NCI-H1694 (cell line): Measurements from ENCODE around the gene INSM1.

Source experiments
- DNase-seq: peaks from one replicate; lab custom pipeline; 2025; lab: John Stamatoyannopoulos, UW

INSM1 gene

DNA sequence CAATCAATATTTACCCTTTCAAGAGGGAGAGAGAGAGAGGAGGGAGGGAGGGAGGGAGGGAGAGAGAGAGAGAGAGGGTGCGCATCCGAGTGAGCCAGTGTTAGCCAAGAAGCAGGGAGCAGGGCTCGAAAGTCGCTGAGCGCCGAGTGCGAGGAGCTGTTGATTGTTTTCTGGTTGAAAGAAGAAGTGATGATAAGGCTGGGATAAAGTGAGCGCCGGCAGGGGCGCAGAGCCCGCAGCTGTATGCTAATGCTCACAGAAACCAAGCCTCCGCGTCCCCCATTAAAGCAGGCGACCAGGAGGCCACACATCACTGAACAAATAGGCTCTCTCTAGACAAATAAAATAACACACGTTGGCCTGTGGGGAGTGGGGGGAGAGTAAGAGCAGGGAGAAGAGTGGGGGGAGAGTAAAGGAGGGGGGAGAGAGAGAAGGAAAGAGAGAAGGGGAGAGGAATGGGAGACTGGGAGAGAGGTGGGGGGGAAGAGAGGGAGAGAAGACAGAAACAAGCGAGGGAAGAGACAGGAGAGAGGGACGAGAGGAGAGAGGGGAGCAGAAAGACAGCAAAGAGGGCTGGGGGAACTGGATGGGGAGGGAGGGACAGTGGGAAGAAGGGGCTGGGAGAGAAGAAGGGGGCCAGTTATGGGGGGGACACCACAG, 5.0 kb upstream of the INSM1 start:
- DNase-seq = peak; percentile 63

DNA sequence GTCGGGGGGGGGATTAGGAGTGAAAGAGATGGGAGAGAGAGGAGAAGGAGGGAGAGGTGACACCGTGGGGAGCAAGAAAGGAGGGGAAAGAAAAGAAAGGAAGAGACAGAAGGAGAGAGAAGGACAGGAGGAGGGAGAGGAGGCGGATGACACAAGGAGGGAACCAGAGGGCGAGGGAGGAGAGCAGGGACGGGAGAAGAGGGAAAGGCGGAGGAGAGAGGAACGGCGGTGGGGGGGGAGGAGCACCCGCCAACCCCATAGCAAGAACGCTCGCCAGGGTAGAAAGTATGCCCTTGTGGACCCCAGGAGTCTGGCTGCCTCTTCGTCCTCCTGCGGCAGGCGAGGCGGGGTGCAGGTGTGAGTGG, 4.5 kb upstream of the INSM1 start:
- no peak for DNase-seq

DNA sequence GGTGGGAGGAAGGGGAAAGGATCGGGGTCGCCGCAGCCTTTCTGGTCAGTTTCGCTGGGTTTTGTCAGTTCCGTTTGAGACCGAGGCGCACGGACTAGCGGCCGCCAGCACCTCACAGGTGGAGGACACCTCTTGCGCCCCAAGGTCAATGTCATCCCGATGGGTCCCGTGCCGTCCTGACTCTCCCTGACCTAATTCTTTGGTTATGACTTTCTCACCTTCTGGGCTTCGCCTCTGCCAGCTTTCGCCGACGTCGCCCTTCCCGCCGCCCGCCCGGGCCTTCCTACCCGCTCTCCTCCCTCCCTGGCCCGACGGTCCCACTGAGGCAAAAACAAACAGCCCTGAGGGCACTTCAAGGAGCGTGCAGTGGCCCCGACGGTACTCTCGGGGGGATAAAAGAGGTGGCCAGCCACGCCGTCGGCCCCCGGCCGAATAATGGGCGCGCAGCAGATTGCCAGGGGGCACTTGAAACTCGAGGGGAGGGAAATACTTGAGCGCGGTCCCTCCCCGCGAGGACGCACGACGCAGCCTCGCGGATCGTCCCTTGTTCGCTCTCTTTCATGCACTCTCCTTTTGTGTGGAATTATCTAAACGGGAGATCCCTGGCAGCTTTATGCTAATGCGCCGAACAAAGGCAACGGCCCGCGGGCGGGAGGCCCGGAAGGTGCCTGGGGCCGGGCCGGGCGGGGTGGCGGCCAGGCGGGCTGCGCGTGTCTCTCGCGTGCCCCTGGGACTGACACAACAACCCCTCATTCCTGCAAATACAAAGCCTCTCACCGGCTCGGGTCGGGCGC, 3.9 kb upstream of the INSM1 start:
- no peak for DNase-seq

DNA sequence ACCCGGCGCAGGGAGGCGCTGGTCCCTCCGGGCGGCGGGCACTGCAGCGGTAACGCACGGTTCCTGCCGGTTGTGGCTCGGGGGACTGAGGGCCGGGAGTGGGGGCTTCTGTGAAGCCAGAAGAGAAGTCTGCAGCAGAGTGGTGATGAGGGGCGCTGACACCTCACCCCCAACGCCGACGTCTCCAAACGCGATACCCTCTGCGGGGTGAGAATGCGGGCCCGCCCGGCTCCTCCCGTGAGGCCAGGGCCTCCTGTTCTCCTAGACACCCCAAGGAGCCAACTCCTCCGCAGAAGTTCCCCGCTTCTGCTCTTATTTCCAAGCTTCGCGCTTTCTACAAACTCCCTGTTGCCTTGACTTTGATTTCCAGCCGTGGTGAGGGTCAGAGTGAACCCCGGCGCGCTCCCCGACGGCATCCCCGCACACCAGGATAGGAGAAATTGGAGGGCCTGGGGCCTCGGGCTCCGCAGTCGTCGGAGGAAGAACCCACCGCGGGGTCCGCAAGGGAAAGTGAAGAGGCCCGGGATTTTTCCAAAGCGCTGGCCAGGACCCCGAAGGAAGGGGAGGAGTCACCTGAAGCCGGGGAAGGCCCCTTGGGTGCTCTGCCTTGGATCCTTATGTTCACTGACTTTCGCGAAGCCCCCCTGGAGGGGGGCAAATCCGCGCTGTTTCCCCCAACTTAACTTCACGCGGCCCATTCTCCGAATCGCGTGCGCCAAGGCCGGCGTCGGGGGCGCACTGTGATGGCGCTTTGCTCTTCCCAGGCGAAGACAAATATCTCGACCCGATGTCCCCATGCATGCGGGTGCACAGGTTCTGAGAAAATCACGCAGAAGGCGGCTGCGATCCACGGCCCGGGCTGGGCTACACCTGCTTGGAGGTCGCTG, 3.1 kb upstream of the INSM1 start:
- no peak for DNase-seq

DNA sequence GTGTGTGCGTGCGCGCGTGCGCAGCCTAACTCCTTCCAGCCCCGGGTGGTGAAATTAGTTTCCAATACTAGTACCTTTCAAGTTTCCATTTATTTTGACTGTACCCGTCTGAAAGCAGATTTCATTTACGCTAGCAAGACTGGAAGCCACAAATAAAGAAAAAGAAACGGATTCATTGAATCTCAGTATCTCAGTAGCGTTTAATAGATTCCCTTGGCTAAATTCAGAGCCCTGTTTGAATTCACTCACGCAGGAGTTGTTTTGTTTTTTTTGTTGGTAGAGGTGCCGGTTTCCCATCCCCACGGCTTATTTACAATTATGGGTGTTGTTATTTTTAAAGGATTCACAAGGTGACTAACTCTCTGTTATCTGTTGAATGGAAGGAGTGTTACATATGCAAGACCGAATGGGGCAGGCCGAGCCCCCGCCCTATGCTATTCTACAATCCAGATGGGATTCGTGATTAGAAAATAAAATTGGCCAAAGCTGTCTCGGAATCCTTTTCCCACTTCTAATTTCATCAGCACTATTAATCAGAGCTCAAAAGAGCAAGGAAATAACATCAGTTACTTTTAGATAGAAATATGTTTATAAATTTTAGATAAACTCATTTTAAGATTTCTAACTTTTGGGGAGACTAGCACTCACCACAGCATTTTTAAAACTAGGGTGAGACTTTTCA, 2.3 kb upstream of the INSM1 start:
- no peak for DNase-seq

DNA sequence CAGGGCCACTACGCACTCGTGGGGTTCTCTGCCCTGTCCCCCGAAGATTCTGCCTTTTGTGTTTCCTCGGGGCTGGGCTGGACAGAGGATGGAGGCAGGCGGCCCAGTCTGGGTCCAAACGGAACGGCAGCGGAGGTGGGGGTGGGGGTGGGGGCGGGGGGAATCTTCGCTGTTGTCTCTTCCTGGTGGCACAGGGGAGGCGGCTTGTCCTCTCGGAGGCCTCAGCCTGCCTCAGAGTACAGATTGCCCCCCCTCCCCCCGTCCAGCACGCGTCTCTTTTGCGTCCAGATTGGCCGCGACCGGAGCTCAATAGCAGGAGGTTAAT, 1.4 kb upstream of the INSM1 start:
- DNase-seq = no peak

DNA sequence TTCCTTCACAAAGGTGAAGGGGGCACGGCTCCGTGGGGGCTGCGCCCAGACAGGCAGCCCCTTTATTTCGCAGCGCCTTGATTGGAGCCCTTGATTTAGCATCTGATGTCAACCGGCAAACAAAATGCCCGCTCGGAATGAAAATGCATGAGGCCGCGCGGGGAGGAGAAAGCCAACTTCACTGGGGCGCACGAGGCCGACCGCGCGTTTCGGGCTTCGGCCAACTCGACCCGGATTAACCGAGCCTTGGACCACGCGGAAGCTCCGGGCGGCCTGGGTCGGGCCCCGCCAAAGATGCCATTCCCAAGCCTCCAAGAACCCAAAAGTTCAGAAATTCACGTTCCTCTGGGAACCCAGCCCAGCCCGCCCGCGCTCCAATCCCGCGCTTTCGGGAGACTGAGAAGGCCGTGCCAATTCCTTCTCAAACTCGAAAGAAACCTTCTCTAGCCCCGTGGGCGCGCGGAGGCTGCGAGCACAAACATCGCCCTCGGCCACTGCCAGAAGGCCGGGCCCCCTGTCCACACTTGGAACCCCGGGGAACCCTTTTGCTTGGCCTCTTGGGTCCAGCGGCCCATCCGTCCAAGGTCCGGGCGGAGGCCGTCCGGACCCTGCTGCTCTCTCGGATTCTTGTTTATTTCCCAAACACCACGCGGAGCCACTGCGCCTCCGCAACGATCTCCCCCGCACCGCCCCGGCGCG, 879 bp upstream of the INSM1 start:
- DNase-seq = peak; percentile 34

DNA sequence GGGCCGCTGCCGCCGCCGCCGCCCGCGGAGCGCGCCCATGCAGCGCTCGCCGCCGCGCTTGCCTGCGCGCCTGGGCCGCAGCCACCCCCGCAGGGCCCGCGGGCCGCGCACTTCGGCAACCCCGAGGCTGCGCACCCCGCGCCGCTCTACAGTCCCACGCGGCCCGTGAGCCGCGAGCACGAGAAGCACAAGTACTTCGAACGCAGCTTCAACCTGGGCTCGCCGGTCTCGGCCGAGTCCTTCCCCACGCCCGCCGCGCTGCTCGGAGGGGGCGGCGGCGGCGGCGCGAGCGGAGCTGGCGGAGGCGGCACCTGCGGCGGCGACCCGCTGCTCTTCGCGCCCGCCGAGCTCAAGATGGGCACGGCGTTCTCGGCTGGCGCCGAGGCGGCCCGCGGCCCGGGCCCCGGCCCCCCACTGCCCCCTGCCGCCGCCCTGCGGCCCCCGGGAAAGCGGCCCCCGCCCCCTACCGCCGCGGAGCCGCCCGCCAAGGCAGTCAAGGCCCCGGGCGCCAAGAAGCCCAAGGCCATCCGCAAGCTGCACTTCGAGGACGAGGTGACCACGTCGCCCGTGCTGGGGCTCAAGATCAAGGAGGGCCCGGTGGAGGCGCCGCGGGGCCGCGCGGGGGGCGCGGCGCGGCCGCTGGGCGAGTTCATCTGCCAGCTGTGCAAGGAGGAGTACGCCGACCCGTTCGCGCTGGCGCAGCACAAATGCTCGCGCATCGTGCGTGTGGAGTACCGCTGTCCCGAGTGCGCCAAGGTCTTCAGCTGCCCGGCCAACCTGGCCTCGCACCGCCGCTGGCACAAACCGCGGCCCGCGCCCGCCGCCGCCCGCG, 730 bp downstream of the INSM1 start:
- no peak for DNase-seq

DNA sequence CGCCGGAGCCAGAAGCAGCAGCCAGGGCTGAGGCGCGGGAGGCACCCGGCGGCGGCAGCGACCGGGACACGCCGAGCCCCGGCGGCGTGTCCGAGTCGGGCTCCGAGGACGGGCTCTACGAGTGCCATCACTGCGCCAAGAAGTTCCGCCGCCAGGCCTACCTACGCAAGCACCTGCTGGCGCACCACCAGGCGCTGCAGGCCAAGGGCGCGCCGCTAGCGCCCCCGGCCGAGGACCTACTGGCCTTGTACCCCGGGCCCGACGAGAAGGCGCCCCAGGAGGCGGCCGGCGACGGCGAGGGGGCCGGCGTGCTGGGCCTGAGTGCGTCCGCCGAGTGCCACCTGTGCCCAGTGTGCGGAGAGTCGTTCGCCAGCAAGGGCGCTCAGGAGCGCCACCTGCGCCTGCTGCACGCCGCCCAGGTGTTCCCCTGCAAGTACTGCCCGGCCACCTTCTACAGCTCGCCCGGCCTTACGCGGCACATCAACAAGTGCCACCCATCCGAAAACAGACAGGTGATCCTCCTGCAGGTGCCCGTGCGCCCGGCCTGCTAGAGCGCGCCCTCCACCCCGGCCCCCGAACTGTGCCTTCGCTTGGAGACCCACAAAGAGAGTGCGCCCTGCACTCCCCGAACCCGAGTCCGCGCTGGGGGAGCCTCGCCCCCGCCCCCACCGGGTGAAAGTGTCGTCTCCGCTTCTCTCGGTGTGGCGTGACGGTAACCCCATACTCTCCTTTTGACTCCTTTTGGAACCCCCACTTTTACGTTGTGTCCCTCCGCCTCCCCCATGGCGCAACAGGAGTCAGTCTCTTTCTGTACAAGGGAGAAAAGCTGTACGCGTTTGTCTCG, 1.6 kb downstream of the INSM1 start:
- DNase-seq = peak; percentile 8

DNA sequence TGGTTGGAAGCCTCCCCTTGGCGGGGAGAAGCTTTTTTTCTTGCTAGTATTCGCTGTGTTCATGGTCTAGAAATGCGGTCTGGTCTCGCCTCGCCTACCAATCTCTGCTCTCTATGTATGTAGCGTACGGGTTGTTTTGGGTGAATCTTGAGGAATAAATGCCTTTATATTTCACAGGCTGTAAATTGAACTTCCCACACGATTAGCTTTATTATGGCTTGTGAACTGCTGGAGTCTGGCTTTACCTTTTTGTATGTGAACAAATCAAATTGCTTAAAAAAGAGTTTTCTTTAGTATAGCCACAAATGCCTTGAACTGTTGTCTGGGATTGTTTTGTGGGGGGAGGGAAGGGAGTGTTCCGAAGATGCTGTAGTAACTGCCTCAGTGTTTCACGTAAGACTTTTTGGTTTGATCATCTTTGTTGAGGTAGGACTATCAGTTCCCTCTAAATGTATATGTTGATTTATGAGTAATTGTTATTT, 2.2 kb downstream of the INSM1 start:
- DNase-seq = no peak

DNA sequence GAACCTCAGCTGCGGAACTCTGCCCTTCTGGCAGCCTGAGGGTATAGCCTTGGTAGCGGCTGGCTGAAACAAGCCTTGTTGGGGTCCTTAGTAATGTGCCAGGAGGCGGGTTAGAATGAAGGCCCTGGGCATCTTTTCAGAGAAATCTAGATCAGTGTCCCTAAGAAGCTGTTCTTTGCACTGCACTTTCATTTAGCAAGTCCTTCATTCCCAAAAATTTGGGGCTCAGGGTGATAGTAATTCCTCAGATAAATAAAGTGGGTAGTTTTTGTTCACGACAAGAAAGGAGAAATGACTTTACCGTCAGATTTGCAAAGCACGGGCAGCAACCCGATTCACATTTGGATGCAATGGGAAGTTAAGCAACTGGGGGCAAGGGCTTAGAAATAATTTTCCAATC, 3.2 kb downstream of the INSM1 start:
- DNase-seq = no peak

DNA sequence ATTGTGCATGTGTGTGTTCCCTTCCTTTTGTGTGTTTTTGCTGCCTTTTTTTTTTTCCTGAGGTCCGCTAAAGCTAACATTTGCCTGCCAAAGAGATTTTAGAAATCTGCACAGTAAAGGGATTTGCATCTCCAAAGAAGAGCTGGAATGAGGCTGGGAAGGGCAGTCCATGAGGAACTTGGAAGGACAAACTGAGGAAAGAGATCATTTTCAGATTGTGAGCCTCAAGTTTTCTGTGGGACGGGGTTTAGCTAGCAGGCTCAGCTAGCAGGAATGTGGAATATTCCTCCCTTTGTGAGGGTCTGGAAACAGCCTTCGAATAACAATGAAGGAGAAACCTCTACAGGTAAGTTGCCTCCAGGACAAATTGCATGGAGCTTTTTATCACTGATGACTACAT, 3.8 kb downstream of the INSM1 start:
- DNase-seq = no peak

DNA sequence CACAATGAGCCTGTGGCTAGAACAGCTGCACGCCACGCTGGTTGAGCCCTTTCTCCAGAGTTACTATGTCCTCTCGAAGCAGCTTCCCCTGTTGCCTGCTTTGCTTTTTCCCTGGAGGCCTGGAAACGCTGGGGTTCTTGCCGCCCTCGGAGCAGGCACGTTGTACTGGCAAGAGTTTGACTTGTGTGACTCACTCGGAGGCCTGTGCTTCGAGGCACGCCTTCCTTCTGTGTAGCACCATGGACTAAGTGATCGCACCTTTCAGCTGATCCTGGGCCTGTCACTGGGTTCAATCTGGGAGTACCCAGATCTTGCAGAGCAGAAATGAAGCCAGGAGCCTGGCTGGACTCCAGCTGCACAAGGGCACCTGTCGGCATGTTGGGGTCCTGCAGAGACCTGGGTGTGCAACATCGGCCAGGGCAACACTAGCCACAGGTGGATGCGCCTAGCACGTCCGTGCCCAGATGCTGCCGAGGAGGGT, 5.2 kb downstream of the INSM1 start:
- DNase-seq = peak; percentile 31

DNA sequence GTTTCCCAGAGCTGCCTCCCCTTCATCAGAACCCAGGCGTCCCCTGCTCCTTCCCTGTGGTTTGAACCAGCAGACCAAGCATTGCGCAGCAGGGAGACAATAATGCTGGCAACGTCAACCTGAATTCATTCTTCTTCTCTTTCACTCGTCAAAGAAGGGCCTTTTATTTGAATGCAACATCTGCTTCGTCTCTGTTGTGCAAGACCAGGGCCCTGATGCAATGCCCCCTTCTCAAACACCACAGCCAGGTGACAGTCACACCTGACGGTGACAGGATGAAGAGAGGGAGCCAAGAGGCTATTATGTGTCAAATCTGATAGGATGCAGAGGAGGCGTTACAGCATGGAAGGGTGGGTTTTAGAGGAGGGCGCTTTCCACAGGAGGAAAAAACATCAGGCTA, 8.0 kb downstream of the INSM1 start:
- no peak for DNase-seq

DNA sequence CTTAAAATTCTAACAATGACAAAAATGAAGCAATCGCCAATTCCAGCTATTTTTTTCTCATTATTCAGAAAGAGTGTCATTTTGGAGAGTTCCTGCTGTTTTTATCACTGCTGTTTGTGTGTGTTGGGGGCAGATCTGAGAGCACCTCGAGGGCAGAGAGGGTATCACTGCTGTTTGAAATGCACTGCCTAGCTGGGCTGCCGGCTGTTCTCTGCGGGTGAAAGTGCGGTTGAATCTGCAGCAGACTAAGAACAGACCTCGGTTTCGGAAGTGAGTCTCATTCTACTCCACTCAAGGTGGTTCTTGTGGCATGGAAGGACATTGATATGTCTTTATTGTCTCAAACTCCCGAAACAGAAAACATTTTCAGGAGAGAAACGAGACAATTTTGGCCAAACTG, 18.3 kb downstream of the INSM1 start:
- DNase-seq = no peak

DNA sequence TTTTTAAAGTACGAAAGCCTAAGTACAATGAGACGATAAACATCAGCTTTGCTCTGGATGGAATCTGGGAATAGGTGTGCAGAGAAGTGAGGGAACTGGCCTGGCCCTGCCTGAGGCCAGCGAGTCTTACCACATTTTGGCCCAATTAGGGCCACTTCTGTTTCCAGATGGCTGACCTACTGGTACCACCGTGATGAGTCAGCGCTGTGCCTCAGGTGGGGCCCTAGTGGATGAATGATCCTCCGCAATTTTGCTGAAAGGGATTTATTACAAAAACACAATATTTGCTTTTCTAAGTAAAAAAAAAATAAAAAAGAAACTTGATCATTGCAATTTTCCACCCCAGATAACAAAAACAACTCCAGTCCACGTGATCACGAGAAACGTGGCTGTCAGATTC, 22.5 kb downstream of the INSM1 start:
- no peak for DNase-seq

DNA sequence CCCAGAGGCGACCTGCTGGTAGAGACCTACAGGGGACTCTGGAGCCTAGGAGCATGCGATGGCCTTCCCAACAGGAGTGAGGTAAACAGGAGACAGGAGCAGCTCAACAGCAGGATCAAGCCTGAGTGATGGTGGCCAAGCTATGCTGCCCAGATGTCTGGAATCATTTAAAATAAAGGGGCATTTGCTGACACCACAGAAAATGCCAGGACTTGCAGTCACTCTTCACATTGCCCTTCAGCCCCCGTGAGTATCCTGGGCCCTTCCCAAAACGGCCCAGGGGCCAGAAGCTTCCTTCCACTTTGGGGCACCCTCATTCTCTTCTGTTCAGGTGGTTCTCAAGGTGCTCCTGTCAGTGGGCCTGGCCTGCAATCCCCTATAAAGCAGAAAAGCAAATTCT, 23.2 kb downstream of the INSM1 start:
- DNase-seq = no peak

DNA sequence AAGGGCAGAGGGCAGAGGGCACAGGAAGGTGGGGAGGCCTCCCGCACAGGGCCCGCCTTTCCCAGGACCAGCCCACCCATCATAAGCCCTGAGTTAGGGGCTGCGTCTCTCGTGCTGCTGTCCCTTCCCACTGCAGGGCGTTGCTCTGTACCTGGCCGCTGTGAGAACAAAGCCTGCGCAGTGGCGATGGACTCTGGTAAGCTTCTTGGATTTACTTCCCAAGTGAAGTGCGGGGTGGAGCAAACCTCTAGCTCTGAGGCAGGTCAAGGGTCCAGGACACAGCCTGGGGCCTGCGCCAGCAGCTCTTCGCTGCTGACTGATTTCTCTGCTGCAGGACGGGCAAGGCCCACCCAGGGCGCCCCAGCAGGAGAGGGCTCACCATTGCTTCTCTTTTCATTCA, 23.9 kb downstream of the INSM1 start:
- DNase-seq = no peak

DNA sequence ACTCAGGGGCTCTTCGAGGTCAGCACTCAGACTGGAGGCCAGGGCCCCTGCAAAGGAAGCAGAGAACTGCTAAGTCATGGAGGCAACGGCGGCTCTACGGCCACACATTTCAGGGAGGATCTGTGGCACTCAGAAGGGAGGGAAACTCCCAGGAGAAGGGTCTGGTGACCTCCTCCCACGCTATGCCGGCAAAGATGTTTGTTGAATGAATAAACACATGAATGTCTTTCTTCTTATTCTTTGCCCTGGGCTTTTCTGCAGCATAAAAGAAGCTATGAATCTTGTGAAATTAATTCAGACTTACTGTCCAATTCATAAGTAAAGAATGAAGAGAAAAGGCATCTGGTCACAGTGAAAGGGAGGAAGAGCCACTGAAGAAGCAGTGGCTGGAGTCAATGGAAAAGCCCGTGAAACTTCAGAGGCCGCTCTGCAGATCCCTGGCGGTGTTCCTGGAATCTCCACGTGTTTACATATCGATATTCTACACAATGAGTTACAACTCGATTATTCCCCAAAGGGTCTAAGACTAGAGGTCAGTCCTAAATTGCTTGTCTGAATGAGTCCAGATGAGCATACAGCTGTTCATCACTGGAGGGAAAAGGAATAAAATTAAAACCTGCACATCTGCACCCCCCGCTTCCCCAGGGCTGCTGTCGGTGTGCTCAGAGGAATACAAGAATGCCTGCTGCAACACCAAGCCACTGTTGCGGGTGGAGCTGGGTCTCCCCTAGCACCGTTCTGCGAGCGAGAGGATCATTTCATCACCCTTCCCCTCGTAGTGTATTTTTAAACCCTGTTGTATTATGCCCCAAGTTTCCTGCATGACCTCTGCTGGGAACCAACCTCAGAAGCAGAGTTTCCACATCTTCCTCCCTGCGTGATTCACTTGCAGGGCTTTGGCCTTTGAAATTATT, 25.6 kb downstream of the INSM1 start:
- no peak for DNase-seq
